Measurements from ENCODE around the gene MICB.

MICB gene

DNA sequence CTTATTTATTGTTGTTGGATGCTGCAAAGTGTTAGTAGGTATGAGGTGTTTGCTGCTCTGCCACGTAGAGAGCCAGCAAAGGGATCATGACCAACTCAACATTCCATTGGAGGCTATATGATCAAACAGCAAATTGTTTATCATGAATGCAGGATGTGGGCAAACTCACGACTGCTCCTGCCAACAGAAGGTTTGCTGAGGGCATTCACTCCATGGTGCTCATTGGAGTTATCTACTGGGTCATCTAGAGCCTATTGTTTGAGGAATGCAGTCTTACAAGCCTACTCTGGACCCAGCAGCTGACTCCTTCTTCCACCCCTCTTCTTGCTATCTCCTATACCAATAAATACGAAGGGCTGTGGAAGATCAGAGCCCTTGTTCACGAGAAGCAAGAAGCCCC lies 12.1 kb downstream of the MICB start:
- DNase-seq = no peak

DNA sequence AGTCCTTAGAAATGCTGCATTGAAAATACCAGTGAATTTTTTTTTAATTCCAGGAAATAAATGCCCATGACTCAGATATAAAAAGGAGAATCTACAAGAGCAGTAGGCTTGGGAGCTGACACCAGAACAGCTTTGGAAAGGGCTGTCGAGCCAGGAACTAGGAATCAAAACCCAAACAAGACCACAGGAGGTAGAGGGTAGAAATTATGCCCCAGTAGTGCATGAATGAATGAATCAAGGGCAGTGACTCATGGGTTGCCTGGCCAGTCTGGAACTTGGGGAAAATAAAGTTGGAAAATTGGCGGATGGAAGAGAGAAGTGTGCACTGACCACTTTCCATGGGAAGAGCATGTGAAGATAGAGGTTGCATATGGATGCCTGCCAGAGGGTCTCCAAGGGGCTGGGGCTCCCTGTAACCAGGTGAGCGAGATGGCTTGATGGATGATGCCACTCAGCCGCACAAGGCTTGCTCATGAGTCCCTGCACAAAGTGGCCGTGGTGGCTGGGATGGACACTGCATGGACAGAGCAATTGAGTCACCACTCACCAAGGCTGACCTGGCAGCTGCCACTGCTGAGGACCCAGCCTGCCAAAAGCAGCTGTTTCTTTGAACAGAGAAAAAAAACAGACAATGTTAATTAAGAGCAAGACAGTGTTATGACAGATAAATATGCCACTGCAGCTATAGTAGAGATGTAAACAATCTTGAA lies 15.7 kb downstream of the MICB start:
- DNase-seq = no peak

DNA sequence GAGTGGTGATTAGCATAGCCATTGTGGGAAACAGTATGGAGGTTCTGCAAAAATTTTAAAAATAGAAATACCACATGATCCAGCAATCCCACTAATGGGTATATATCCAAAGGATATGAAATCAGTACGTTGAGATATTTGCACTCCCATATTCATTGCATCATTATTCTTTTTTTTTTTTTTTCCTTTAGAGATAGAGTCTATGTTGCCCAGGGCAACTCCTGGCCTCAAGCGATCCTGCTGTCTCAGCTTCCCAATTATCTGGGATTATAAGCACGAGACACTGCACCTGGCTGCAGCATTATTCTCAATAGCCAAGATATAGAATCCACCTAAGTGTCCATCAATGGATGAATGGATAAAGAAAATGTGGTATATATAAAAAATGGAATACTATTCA lies 23.9 kb downstream of the MICB start:
- no peak for DNase-seq

DNA sequence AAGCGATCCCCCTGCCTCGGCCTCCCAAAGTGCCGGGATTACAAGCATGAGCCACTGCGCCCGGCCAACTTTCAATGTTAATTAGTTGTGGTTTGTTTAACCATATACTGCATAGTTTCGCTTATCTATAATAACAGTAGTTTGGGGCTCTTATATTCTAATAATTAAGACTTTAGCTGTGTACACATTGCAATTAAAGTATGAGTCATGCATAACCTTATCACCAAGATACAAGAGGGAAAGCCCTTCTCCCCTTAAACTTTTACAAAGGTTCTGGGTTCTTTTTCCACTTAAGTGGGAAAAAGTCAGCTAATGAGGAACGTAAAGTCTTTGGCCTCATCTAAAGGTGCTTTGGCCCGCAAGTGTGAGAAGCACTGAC lies 27.6 kb downstream of the MICB start:
- DNase-seq = no peak

DNA sequence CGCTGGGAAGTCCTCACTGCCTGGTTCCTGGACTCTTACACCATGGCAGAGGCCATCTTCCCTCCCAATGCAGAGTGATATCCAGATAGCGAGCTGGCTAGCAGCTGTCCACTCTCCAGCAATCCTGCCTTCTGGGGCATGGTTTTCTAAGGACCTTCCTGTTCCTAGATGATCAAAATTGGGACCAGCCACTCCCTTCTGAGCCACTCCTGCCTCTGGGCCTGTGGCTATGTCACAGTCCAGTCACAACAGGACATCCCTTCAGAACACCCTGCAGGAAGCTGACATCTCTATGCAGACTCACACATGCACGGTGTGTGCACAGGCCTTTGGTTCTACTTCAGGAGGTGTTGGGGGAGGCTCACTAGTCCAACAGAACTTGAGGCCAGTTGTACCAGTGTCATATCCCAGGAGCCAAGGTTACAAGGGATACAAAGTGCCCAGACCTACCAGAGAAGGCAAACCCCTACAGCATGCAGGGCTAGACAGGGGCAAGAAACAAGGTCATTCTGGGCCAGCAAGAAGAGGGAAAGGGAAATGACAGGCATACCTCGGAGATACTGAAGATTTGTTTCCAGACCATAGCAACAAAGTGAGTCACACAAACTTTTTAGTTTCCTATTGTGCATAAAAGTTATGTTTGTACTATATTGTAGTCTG lies 28.1 kb downstream of the MICB start:
- peak; percentile 37 for DNase-seq

DNA sequence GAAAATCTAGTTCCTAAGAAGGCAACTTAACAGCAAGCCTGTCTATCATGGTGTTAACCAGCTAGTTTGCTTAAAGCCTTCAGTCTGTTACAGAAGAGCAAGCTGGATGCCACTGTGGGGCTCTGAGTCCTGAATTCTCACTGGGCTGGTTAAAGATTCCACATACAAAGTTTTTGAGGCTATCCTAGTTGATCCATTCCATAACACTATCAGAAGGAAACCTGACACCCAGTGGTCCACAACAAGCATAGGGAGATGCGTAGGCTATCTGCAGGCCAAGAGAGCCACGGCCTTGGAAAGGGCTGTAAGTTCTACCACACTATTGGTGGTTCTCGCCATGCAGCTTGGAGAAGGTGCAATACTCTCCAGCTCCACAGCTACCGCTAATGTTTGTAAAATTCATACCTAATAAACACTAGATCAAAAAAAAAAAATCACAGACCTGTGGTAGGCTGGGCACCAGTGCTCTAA lies 30.4 kb downstream of the MICB start:
- no peak for DNase-seq

- no peak for DNase-seq
Measured at GRCh38 chr6:31528821-31529328, 30.9 kb downstream of the MICB start, which contains the start of gene MCCD1. Gene MCCD1 (plus strand): TSS chr6:31528962. CDS start chr6:31529015, 53 bp downstream.

DNA sequence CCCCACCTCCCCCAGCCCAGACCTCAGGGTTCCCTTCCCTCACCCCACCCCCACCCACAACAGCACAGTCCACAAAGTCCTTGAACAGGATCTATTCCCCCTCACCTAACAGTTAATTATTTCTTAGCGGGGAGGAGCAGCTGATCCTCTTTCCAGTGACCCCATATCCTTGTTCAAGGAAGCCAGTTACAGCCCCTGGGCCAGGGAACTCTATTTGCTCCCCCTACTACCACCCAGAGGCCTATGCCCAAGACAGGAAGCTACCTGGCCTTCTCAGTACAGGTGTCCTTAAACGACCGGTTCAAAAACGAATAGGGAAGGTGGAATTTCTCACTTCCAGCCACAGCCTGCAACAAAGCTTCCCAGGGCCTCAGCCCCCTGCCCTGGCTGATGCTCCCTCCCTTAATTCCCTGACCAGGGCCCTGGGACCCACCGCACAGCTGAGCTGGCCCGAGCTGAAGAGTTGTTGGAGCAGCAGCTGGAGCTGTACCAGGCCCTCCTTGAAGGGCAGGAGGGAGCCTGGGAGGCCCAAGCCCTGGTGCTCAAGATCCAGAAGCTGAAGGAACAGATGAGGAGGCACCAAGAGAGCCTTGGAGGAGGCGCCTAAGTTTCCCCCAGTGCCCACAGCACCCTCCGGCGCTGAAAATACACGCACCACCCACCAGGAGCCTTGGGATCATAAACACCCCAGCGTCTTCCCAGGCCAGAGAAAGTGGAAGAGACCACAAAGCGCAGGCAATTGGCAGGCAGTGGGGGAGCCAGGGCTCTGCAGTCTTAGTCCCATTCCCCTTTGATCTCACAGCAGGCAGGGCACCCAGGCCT lies 31.6 kb downstream of the MICB start:
- DNase-seq = no peak

- DNase-seq = no peak
Measured at GRCh38 chr6:31530659-31531058, 32.7 kb downstream of the MICB start.

- no peak for DNase-seq
Measured at GRCh38 chr6:31531162-31531561, 33.2 kb downstream of the MICB start.

DNA sequence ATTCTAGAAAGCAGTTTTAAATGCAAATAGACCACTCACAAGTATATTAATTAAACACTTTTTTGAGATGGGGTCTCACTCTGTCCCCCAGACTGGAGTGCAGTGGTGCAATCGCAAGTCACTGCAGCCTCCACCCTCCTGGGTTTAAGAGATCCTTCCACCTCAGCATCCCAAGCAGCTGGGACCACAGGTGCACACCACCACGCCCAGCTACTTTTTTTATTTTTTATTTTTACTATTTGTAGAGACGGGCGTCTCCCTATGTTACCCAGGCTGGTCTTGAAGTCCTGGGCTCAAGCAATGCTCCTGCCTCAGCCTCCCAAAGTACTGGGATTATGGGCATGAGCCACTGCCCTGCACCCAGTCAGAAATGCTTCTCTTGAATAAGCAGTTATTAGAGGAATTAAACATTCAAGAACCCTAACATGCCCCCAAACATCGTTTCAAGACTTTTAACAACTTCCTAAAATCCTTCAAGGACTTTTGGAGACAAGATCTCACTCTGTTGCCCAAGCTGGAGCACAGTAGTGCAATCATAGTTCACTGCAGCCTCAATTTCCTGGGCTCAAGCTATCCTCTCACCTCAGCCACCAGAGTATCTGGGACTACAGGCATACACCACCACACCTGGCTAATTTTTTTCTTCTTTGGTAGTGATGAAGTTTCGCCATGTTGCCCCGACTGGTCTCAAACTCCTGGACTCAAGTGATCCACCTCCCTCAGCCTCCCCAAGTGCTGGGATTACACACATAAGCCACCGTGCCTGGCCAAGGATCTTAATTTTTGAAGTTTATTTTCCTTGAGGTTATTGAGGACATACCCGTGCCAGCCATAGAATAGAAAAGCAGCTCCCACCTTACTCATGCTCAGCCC lies 34.1 kb downstream of the MICB start:
- DNase-seq = no peak

DNA sequence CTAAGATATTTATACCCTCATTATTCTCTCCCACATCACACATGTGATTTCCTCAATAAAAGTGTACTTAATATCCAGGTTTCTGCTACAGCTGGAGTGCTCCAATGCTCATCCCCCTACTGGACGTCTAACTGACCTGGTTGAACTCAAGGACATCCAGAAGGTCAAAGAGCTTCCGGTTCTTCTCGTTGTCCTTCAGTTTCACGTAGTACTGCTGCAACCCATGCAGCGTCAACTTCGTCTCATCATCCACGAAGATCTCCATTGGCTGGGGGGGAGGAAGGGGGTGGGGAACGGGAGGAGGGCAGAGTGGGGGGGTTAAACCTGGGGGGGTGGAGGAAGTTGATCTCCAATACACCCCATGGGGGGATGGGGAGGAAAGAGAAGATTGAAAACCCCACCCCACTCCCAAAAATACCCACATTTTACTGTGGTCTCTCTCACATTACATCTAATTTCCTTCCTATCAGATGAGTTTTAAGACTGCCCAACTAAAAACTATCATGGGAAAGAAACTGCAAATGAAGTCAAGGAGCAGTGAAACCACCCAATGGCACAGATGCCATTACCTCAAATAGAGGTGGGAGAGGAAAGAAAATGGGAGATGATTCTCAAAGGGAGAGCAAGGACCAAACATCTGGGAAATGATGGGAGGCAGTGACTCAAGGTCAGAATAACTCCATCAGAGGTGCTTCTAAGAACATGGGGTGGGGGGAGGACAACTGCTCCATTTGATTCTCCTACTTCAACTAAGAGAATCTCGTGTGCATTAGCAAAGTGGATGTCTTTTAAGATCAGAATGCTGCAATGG lies 34.9 kb downstream of the MICB start:
- no peak for DNase-seq

- no peak for DNase-seq
Measured at GRCh38 chr6:31533455-31533841, 35.5 kb downstream of the MICB start.

GRCh38 chr6:31534011-31534410 lies 36.1 kb downstream of the MICB start:
- no peak for DNase-seq

DNA sequence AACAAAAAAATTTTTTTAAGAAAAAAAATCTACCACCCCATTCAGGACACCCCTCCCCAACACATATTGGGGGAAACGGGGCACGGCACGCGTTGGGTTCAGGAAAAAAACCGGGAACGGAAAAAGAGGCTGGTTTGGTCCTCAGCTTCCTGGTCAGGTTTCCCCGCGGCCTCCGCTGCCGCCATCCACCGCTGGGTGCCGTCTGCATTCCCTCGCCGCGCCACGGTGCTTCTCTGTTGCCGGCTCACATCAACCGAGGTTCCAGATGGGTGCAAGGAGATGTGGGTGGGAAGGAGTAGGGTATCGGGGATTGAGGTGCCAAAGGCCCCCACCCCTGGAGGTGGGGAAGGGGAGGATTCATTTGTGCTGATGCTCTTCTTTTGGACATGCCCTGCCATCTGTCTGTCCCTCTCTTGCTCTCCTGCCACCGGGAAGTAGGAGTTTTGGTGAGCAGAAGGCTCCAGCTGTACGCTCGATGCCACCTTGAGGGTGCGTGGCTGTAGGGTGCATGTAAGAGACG lies 36.6 kb downstream of the MICB start:
- DNase-seq = no peak

GRCh38 chr6:31535538-31536324 lies 37.8 kb downstream of the MICB start:
- DNase-seq = no peak

- no peak for DNase-seq
Measured at GRCh38 chr6:31538805-31539400, 41.0 kb downstream of the MICB start.

GRCh38 chr6:31540640-31541039 lies 42.7 kb downstream of the MICB start:
- DNase-seq = no peak

- DNase-seq = no peak
Measured at GRCh38 chr6:31541059-31541657, 43.2 kb downstream of the MICB start.
